GM12878 (cell line): ENCODE measurements around the gene ATP6V1G1. TPM values are rescaled to one million over a fixed set of nuclear protein-coding genes. Genes with fewer than 3 reads are reported as not detected.

Experiments
- ATAC-seq: fragments of 200-7000 bp; cut with Tn5 transposase; 3 replicates; pipeline ENCODE4 v1.9.1; 2020; ENCODE audit warnings: mild to moderate bottlenecking, moderate library complexity
- BruUV-seq: library from RNA; stranded (reverse); fragments of 400-500 nt; replicated peaks from 2 replicates; lab custom pipeline; 2021; lab: Mats Ljungman, UMichigan
- CTCF ChIA-PET: fragments of 300-600 bp; sonication (Branson Sonifier 250); formaldehyde crosslinking; extraction: SDS; loops from one replicate; lab custom pipeline; 2021; ENCODE audit warnings: inconsistent platforms; lab: Yijun Ruan, JAX
- POLR2A ChIA-PET: fragments of 350-600 bp; formaldehyde crosslinking; extraction: SDS; loops from one replicate; lab custom pipeline; 2021; ENCODE audit warnings: inconsistent platforms; lab: Charles Lee
- RAD21 ChIA-PET: fragments of 300-600 bp; sonication (Branson Sonifier 250); formaldehyde crosslinking; loops from one replicate; lab custom pipeline; 2023; ENCODE audit warnings: antibody characterized with exemption; ENCODE audit not compliant: unreplicated experiment; lab: Charles Lee
- SMC1A ChIA-PET: fragments of 300-600 bp; sonication (Branson Sonifier 250); formaldehyde crosslinking; loops from one replicate; lab custom pipeline; 2023; ENCODE audit not compliant: unreplicated experiment, uncharacterized antibody; lab: Charles Lee
- DNase-seq: peaks from one replicate; pipeline ENCODE4 v3.0.0-alpha.2; 2011; ENCODE audit warnings: low read depth, low spot score
- FAIRE-seq: peaks from 3 replicates; lab custom pipeline; 2011; peaks lifted over from hg19 to GRCh38; lab: Jason Lieb, UNC
- H2AFZ ChIP-seq: 2 replicates; pipeline ENCODE4 v1.6.0; 2011; ENCODE audit warnings: low read depth, low read length, control low read depth; ENCODE audit not compliant: control insufficient read depth
- H3K27ac ChIP-seq: 2 replicates; pipeline ENCODE4 v1.5.1; 2011; ENCODE audit warnings: control low read depth; ENCODE audit not compliant: control insufficient read depth, insufficient read depth
- H3K27me3 ChIP-seq, 2 experiments: replicated peaks in 1 of 2; 2 replicates each; pipeline versions ENCODE4 v1.6.0 to v1.6.1; 2011; ENCODE audit warnings: low read length in 1 of 2; ENCODE audit not compliant: control insufficient read depth in 2 of 2, insufficient read depth in 2 of 2
- H3K36me3 ChIP-seq, 2 experiments: 2 replicates each; pipeline ENCODE4 v1.5.1; 2011; ENCODE audit warnings: low read length in 1 of 2; ENCODE audit not compliant: control insufficient read depth in 2 of 2, insufficient read depth in 2 of 2
- H3K4me1 ChIP-seq: 2 replicates; pipeline ENCODE4 v1.6.1; 2011; ENCODE audit warnings: mild to moderate bottlenecking, low read length, moderate library complexity, mixed read lengths; ENCODE audit not compliant: control insufficient read depth, insufficient read depth
- H3K4me2 ChIP-seq: 2 replicates; pipeline ENCODE4 v1.6.0; 2011; ENCODE audit warnings: control low read depth; ENCODE audit not compliant: control insufficient read depth, insufficient read depth
- H3K4me3 ChIP-seq: fragments of 200-600 bp; sonication (generic); 2 replicates; pipeline ENCODE4 v1.5.1; 2016
- H3K79me2 ChIP-seq: 2 replicates; pipeline ENCODE4 v1.6.0; 2011; ENCODE audit warnings: low read length; ENCODE audit not compliant: control insufficient read depth, insufficient read depth
- H3K9ac ChIP-seq: 2 replicates; pipeline ENCODE4 v1.8.0; 2011; ENCODE audit warnings: low read length, control low read depth, mixed read lengths; ENCODE audit not compliant: control insufficient read depth, insufficient read depth
- H3K9me3 ChIP-seq: replicated peaks from 3 replicates; pipeline ENCODE4 v1.5.1; 2011; ENCODE audit warnings: mild to moderate bottlenecking, low read length; ENCODE audit not compliant: control insufficient read depth, insufficient read depth
- H4K20me1 ChIP-seq: 2 replicates; pipeline ENCODE4 v1.6.0; 2011; ENCODE audit not compliant: control insufficient read depth, insufficient read depth
- BACH1 ChIP-seq: fragments of 450-650 bp; IDR thresholded peaks from 2 replicates; pipeline ENCODE4 v1.6.1; 2017; ENCODE audit warnings: mild to moderate bottlenecking, borderline replicate concordance
- CREM ChIP-seq: IDR thresholded peaks from 2 replicates; pipeline ENCODE4 v1.6.1; 2014; ENCODE audit warnings: antibody characterized with exemption, low read depth
- DPF2 ChIP-seq: fragments of 450-650 bp; IDR thresholded peaks from 2 replicates; pipeline ENCODE4 v1.6.1; 2017; ENCODE audit warnings: mild to moderate bottlenecking
- EGR1 ChIP-seq, 2 experiments: IDR thresholded peaks; 1 replicate in 1 of 2; 2 replicates in 1 of 2; pipeline ENCODE4 v1.6.1; 2011 to 2012; ENCODE audit warnings: low read depth in 2 of 2, low read length in 2 of 2, borderline replicate concordance in 1 of 2, mild to moderate bottlenecking in 1 of 2, moderate library complexity in 1 of 2
- HDGF ChIP-seq: fragments of 450-650 bp; IDR thresholded peaks from 2 replicates; pipeline ENCODE4 v1.6.1; 2016; ENCODE audit warnings: antibody characterized with exemption
- JUNB ChIP-seq: IDR thresholded peaks from 2 replicates; pipeline ENCODE4 v1.6.1; 2016; ENCODE audit warnings: antibody characterized with exemption, mild to moderate bottlenecking
- MEF2B ChIP-seq: fragments of 450-650 bp; IDR thresholded peaks from 2 replicates; pipeline ENCODE4 v1.6.1; 2018; ENCODE audit warnings: mild to moderate bottlenecking, moderate library complexity; ENCODE audit not compliant: partially characterized antibody, poor library complexity, severe bottlenecking
- MXI1 ChIP-seq: fragments of 150-350 bp; IDR thresholded peaks from 2 replicates; pipeline ENCODE4 v1.6.1; 2011; ENCODE audit warnings: low read depth, mild to moderate bottlenecking, inconsistent platforms, low read length, improper control_type of control experiment
- POLR2A ChIP-seq: IDR thresholded peaks from 2 replicates; pipeline ENCODE4 v1.6.1; 2011; ENCODE audit warnings: low read depth, mild to moderate bottlenecking, low read length
- POLR2AphosphoS2 ChIP-seq: IDR thresholded peaks from 2 replicates; pipeline ENCODE4 v1.6.1; 2011; ENCODE audit warnings: low read depth, mild to moderate bottlenecking, low read length, improper control_type of control experiment, moderate library complexity
- STAT3 ChIP-seq: IDR thresholded peaks from 2 replicates; pipeline ENCODE4 v1.6.1; 2011; ENCODE audit warnings: low read depth, low read length, improper control_type of control experiment
- ZNF274 ChIP-seq: IDR thresholded peaks from one replicate; pipeline ENCODE4 v1.8.0; 2011; ENCODE audit not compliant: insufficient read length, insufficient read depth
- WGBS: methylation state at CpG from one replicate; pipeline ENCODE4 v1.1.6; 2016; ENCODE audit warnings: low lambda C conversion rate; ENCODE audit not compliant: insufficient replicate concordance, insufficient coverage; ENCODE audit errors: missing lambda C conversion rate; 5-methylcytosine and 5-hydroxymethylcytosine counted together
- in situ Hi-C: fragments of 300-500 bp; cut with MboI; formaldehyde crosslinking; loops from 9 replicates; pipeline ENCODE4 v1.14.3; 2018; ENCODE audit warnings: mixed read lengths
- intact Hi-C: fragments of 100-400 bp; cut with micrococcal nuclease; formaldehyde crosslinking; loops from one replicate; pipeline ENCODE4 v1.14.2; 2022; ENCODE audit not compliant: unreplicated experiment
- polyA plus RNA-seq, 11 experiments: library from polyadenylated mRNA; depleted of rRNA in 4 of 11; unstranded in 6 of 11; stranded (reverse) in 5 of 11; fragments of >200 nt; fragmentation: Nextera tagmentation in 4 of 11; fragmentation: Illumina TruSeq in 1 of 11; extraction: Ambion mirVana in 4 of 11; extraction: Trizol in 1 of 11; gene quantifications; 1 replicate in 1 of 11; 2 replicates in 10 of 11; pipeline versions ENCODE4 v1.2.1 to v1.2.3, GENCODE V29; 2011 to 2016; ENCODE audit warnings: inconsistent platforms in 2 of 11, missing spikeins in 2 of 11, low read depth in 1 of 11
- total RNA-seq, 4 experiments: library from RNA; depleted of rRNA in 3 of 4; stranded (reverse); fragments of >200 nt in 3 of 4; fragmentation: Illumina TruSeq in 1 of 4; extraction: Trizol in 1 of 4; gene quantifications; 2 replicates each; pipeline versions ENCODE4 v1.2.1 to v1.2.3, GENCODE V29; 2013 to 2021
- TF ChIP-seq, protein P1 (sequence below): fragments of 450-650 bp; formaldehyde crosslinking; IDR thresholded peaks from 2 replicates; pipeline ENCODE4 v1.4.0; 2022; ENCODE audit warnings: mild to moderate bottlenecking, moderate library complexity
- TF ChIP-seq, protein P2 (sequence below): fragments of 150-350 bp; IDR thresholded peaks from 2 replicates; pipeline ENCODE4 v1.6.1; 2014; ENCODE audit warnings: mild to moderate bottlenecking, low read depth, low read length
- TF ChIP-seq, protein P3 (sequence below): fragments of 450-650 bp; IDR thresholded peaks from 2 replicates; pipeline ENCODE4 v1.6.1; 2014; ENCODE audit warnings: mild to moderate bottlenecking

Gene ATP6V1G1
- total and polyA plus RNA-seq, 10 of the 15 experiments (the other 5 are each of a cell fraction or from before 2014, with no cell fraction given): 34.2 to 204 (median 82.5) TPM

DNA sequence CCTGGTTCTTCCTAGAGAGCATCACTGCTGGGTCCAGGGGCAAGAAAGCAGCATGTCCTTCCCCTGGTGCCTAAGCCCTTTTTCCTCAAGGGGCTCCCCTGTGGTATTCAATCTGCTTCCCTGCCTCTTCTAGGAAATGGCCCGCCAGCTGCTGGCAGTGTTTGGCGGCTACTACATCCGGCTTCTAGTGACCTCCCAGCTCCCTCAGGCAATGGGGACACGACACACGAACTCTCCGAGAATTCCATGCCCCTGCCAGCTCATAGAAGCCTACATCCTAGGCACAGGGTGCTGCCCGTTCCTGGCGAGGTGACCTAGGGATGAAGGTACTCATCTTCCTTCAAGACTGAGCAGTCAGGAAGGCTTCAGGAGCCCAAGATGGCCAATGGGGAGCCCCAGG lies 55.4 kb downstream of the ATP6V1G1 start (continued):
- TF ChIP-seq, protein P1, sequence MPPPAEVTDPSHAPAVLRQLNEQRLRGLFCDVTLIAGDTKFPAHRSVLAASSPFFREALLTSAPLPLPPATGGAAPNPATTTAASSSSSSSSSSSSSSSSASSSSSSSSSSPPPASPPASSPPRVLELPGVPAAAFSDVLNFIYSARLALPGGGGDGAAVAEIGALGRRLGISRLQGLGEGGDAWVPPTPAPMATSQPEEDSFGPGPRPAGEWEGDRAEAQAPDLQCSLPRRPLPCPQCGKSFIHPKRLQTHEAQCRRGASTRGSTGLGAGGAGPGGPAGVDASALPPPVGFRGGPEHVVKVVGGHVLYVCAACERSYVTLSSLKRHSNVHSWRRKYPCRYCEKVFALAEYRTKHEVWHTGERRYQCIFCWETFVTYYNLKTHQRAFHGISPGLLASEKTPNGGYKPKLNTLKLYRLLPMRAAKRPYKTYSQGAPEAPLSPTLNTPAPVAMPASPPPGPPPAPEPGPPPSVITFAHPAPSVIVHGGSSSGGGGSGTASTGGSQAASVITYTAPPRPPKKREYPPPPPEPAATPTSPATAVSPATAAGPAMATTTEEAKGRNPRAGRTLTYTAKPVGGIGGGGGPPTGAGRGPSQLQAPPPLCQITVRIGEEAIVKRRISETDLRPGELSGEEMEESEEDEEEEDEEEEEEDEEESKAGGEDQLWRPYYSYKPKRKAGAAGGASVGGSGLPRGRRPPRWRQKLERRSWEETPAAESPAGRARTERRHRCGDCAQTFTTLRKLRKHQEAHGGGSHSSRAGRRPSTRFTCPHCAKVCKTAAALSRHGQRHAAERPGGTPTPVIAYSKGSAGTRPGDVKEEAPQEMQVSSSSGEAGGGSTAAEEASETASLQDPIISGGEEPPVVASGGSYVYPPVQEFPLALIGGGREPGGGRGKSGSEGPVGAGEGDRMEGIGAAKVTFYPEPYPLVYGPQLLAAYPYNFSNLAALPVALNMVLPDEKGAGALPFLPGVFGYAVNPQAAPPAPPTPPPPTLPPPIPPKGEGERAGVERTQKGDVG: no peak
- TF ChIP-seq BACH1: no peak
- TF ChIP-seq STAT3: no peak
- no peak for TF ChIP-seq ZNF274
- no peak for TF ChIP-seq JUNB
- TF ChIP-seq HDGF: no peak
- TF ChIP-seq, protein P2, sequence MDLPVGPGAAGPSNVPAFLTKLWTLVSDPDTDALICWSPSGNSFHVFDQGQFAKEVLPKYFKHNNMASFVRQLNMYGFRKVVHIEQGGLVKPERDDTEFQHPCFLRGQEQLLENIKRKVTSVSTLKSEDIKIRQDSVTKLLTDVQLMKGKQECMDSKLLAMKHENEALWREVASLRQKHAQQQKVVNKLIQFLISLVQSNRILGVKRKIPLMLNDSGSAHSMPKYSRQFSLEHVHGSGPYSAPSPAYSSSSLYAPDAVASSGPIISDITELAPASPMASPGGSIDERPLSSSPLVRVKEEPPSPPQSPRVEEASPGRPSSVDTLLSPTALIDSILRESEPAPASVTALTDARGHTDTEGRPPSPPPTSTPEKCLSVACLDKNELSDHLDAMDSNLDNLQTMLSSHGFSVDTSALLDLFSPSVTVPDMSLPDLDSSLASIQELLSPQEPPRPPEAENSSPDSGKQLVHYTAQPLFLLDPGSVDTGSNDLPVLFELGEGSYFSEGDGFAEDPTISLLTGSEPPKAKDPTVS: no peak
- TF ChIP-seq, all 136 proteins: peak for 0

DNA sequence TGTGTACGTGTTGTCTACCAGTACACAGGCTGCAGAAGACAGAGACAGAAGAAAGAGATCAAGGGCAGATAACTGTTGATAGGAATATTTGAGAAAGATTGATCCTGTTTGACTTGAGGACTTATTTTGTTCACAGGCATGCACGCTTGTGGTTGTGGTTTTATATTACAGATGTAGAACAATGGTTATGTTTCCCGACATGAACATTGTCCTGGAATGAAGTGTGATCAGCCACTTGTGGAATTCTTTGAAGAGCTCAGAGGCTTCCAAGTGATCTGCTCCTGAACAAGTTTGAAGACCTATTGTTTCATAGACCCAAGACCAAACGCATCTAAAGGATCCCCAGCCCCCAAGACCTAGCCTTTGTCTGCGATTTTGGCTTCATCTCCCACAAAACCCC lies 56.3 kb downstream of the ATP6V1G1 start:
- ATAC-seq (no peak), FAIRE-seq (no peak), DNase-seq (no peak)
- in situ Hi-C loops (no loop called here), intact Hi-C loops (no loop called here)
- ChIA-PET RAD21 (interaction anchor here (0.7 to 1.0 kb wide), 4 partner anchors 9 to 253 kb away, joined by 3 to 5 read pairs (median 3); no protein-coding TSS in a partner anchor), POLR2A (no interaction called here), CTCF (interaction anchor here (1.2 to 2.5 kb wide), 3 partner anchors 9 to 51 kb away, joined by 3 to 13 read pairs (median 10); no protein-coding TSS in a partner anchor), SMC1A (interaction anchor here (0.6 to 3.1 kb wide), 5 partner anchors 9 to 867 kb away, joined by 3 to 16 read pairs (median 4); no protein-coding TSS in a partner anchor)
- Histone ChIP-seq H3K79me2 (no peaks in the 10 kb centered on the region), H4K20me1 (no peaks in the 10 kb centered on the region), H3K9ac (no peak overlapping the region), H3K4me2 (no peak overlapping the region), H3K36me3 (peaks cover 15 to 45% of the 10 kb centered on the region in 2 experiments), H2AFZ (no peak overlapping the region), H3K27ac (no peak overlapping the region), H3K4me1 (no peaks in the 10 kb centered on the region), H3K4me3 (no peak overlapping the region), H3K9me3 (no peaks in the 10 kb centered on the region), H3K27me3 (no peaks in the 10 kb centered on the region)
- BruUV-seq: TSS peak; percentile 25
- 98% methylated on average over 5 of the region's 5 CpGs for WGBS
- TF ChIP-seq, protein P2: no peak
- TF ChIP-seq DPF2: no peak
- TF ChIP-seq EGR1 (IDR thresholded peaks at IDR 0.05; ENCODE audit: borderline replicate concordance in 1 of 2, low read depth in 2 of 2, low read length in 2 of 2): no peak
- no peak for TF ChIP-seq MEF2B
- no peak for TF ChIP-seq POLR2AphosphoS2
- TF ChIP-seq MXI1: no peak
- TF ChIP-seq POLR2A: no peak
- TF ChIP-seq, protein P3, sequence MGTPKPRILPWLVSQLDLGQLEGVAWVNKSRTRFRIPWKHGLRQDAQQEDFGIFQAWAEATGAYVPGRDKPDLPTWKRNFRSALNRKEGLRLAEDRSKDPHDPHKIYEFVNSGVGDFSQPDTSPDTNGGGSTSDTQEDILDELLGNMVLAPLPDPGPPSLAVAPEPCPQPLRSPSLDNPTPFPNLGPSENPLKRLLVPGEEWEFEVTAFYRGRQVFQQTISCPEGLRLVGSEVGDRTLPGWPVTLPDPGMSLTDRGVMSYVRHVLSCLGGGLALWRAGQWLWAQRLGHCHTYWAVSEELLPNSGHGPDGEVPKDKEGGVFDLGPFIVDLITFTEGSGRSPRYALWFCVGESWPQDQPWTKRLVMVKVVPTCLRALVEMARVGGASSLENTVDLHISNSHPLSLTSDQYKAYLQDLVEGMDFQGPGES: no peak
- no peak for TF ChIP-seq CREM
